Motor neuron (in vitro differentiated cells): ENCODE results near the gene SPAG7. TPM values are rescaled to one million over a fixed set of nuclear protein-coding genes. Genes with fewer than 3 reads are reported as not detected.

Source experiments
- ATAC-seq, 8 experiments: fragments of 200-7000 bp; cut with Tn5 transposase; replicated peaks in 6 of 8; 2 replicates each; pipeline ENCODE4 v1.8.0; 2021; ENCODE audit warnings: mild to moderate bottlenecking in 8 of 8, moderate library complexity in 8 of 8
- H3K27ac ChIP-seq, 2 donors: fragments of 250-450 bp; sonication (Bioruptor Pico); 2 replicates each; pipeline ENCODE4 v1.9.0; 2021; ENCODE audit warnings: antibody characterized with exemption in 2 of 2, mild to moderate bottlenecking in 2 of 2, moderate library complexity in 1 of 2
- H3K4me1 ChIP-seq, 2 donors: fragments of 250-450 bp; sonication (Bioruptor Pico); replicated peaks in 1 of 2; 2 replicates each; pipeline ENCODE4 v1.6.1; 2021; ENCODE audit warnings: antibody characterized with exemption in 2 of 2, mild to moderate bottlenecking in 2 of 2, moderate library complexity in 1 of 2
- H3K4me3 ChIP-seq, 5 donors: fragments of 250-450 bp; sonication (Bioruptor Pico); 2 replicates each; pipeline ENCODE4 v1.9.0; 2021; ENCODE audit warnings: antibody characterized with exemption in 5 of 5, mild to moderate bottlenecking in 5 of 5, moderate library complexity in 4 of 5
- WGBS, 10 experiments: fragments of 450-650 bp; shearing (Covaris generic); methylation state at CpG; one replicate each; pipeline ENCODE4 v1.0.0; 2022; 5-methylcytosine and 5-hydroxymethylcytosine counted together
- in situ Hi-C, 9 experiments: fragments of 400-800 bp; cut with MboI; loops; one replicate each; pipeline ENCODE4 v1.15.0; 2021; ENCODE audit warnings: low sequenced_read_pairs in 9 of 9, low pct_unique_long_range_greater_than_20kb in 2 of 9; ENCODE audit not compliant: unreplicated experiment in 9 of 9
- total RNA-seq, 8 experiments: library from RNA; unstranded; fragments of 300-600 nt; gene quantifications; 2 replicates each; pipeline versions ENCODE4 v1.2.3 to v1.2.4, GENCODE V29; 2022

Gene SPAG7, protein sequence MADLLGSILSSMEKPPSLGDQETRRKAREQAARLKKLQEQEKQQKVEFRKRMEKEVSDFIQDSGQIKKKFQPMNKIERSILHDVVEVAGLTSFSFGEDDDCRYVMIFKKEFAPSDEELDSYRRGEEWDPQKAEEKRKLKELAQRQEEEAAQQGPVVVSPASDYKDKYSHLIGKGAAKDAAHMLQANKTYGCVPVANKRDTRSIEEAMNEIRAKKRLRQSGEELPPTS
- 100 to 1,000 TPM in 1 of 8 experiments, 10 to 100 TPM in 7; 62.9 to 128 (median 87.9) TPM for total RNA-seq

DNA sequence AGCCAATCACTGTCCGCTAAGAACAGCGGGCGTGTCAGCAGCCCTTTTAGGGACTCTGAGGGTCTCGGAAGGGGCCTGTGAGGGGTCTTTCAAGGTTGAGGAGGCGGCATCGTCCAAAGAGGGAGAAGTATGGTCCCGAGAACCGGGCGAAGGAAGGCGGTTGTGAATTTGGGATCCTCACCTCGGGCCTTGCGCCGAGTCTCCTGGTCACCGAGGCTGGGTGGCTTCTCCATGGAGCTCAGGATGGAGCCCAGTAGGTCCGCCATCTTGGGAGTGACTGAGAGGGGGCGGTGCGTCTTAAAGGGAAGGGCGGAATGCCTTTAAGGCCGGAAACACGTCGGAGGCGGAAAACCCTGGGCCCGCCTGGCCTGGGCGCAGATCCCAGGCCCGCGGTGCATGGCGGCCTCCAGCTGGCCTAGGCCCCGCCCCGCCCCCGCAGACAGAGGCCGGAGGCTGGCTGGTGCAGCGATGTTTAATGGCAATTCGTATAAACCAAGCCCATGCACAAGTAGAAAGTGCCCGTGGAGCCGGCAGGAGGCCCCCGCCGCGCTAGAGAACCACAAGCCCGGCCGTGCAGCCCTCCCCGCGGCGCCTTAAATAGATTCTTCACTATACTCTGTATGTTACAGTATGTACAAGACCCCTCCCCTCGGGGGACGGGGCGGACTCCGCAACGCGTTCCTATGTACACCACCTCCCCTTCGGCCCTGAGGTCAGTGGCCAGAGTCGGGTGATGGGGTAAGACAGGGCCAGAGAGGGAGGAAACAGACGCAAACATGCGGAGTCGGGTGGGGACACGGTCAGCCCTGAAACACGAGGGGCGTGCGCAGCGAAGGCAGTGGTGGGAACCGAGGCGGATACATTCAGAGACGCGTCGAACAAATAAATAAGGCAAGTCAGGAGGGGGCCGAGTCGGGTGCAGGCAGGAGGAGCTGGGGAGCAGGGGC lies at the start of gene SPAG7:
Gene SPAG7 (minus strand): TSS at position 279 of the 947 bp plus-strand sequence. CDS start 13 bp downstream, at position 266.
- peaks cover 16 to 25% of the 10 kb centered on the region in 2 donors for H3K4me1 ChIP-seq
- ATAC-seq = peak; percentile 57 to 72 (median 63)
- in situ Hi-C loops = loop anchor here in 1 of 9 experiments (25.0 kb wide), 1 partner anchor 94 kb away; no protein-coding TSS in a partner anchor
- H3K4me3 ChIP-seq = peak within 1 kb of the TSS; percentile 75 to 87 (median 82)
- peak within 1 kb of the TSS; percentile 99 for H3K27ac ChIP-seq
- 0 to 4% (median 0%) methylated on average over 3 to 23 of the region's 66 CpGs; no CpG with 5 or more reads in 4 of the 10 experiments for WGBS, 10 experiments

DNA sequence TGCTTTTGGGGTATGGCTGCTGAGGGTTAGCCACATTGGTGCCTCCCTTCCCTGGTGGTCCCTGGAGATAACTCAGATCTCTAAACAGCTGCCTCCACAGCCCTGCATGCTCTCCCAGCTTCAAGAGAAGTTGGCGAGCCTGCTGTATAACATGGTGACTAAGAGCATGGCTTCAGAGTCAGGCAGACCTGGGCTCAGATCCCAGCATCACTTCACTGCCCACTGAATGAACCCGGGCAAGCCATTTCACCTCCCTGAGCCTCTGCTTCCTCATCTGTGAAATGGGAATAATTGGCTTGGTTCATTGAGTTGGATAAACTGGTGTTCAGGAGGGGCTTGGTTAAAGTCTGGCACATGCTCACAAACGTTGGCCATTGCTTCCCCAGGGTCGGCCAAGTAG lies 46.7 kb upstream of the SPAG7 start:
- WGBS, 10 experiments = 67 to 90% (median 86%) methylated on average over 2 of the region's 4 CpGs; no CpG with 5 or more reads in 7 of the 10 experiments
- ATAC-seq = no peak
- no peak overlapping the region for H3K27ac ChIP-seq
- in situ Hi-C loops = no loop called here
- H3K4me3 ChIP-seq = no peak overlapping the region
- no peaks in the 10 kb centered on the region for H3K4me1 ChIP-seq

DNA sequence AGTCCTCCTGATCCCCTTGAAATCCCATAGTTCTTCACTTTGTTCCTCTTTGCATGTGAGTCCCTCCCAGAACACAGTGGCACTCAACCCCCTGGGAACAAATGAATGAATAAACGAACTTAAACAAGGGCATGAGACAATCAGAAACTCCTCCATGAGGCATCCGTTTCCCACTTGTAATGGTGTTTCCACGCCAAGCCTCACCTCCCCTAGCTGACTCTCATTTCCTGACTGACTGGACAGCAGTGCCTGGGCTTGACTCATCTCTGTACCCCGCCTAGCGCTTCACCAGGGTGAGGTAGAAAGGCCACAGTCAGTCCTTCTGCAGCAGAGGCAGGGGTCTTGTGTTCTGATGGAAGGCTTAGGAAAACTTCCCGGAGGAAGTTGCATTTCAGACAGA lies 44.3 kb upstream of the SPAG7 start:
- WGBS, 10 experiments = 14 to 95% (median 49%) methylated on average over 1 to 5 of the region's 6 CpGs; no CpG with 5 or more reads in 3 of the 10 experiments
- Histone ChIP-seq H3K4me3 (no peak overlapping the region), H3K4me1 (no peaks in the 10 kb centered on the region), H3K27ac (no peak overlapping the region)
- in situ Hi-C loops = no loop called here
- peak in 2 of 8 experiments; percentile 86 to 94 for ATAC-seq

DNA sequence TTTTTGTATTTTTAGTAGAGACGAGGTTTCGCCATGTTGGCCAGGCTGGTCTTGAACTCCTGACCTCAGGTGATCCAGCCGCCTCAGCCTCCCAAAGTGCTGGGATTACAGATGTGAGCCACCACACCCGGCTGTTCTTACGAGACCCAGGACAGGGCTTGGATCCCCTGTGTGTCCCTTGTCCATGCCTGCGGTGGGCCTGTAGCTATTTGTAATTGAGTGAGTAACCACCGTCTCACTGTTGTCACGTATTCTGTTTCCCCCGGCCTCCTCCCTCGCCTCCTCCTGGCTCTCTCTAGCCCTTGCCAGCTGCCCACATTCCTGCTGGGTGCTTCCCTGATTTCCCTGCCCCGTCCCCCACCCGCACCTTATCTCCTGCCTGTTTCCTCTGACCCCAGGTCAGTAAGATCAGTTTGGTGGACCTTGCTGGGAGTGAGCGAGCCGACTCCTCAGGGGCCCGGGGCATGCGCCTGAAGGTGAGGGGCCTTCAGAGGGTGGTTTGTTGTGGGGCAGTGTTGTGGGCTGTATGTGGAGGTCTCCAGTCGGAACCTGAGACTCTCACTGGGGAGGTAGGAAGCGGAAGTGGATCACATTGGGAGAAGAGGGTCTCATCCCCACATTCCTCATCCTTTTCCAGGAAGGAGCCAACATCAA lies 35.7 kb upstream of the SPAG7 start:
- H3K4me3 ChIP-seq = no peak overlapping the region
- WGBS, 10 experiments = 72 to 100% (median 100%) methylated on average over 1 to 6 of the region's 18 CpGs; no CpG with 5 or more reads in 5 of the 10 experiments
- in situ Hi-C loops = no loop called here
- H3K27ac ChIP-seq = no peak overlapping the region
- peaks cover 12% of the 10 kb centered on the region in 2 donors for H3K4me1 ChIP-seq
- no peak for ATAC-seq

DNA sequence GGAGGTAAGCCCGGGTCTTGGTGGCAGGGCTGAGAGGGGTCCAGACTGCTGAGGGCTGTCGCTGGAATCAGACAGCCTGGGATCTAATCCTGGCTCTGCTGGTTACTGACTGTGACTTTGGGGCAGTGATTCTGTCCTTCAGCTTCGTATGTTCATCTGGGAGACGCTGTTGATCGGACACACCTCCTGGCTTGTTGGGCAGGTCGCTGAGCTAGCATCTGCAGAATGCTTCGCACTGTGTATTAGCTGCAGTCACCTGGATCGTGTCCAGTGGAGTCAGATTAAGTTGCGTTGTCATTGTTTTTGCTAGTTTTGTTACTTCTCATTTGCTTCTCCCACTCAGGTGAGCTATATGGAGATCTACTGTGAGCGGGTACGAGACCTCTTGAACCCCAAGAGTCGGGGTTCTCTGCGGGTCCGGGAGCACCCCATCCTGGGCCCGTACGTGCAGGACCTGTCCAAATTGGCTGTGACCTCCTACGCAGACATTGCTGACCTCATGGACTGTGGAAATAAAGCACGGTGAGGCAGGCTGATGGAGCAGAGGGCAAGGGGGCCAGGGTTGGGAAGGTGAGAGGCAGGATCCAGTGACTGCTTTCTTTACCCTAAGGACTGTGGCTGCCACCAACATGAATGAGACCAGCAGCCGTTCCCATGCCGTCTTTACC lies 34.6 kb upstream of the SPAG7 start:
- WGBS, 10 experiments = 70 to 100% (median 95%) methylated on average over 1 to 14 of the region's 20 CpGs; no CpG with 5 or more reads in 2 of the 10 experiments
- no peak for ATAC-seq
- in situ Hi-C loops = no loop called here

DNA sequence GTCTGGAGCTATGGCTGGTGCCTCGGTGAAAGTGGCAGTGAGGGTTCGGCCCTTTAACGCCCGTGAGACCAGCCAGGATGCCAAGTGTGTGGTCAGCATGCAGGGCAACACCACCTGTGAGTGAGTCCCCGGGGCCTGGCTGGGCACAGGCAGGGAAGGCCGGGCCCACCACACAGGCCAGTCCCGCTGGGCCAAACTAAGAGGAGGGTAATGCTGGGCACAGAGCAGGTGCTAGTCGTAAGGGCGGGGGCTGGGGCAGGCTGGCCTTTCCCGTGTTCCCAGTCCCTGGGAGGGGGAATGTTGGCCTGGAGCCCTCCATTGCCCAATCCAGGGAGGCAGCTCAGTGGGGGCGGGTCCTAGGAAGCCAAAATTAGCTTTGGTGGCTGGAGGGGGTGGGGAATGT lies 32.6 kb upstream of the SPAG7 start:
- WGBS, 10 experiments = 28 to 100% (median 74%) methylated on average over 1 to 7 of the region's 11 CpGs; no CpG with 5 or more reads in 7 of the 10 experiments

More for the DNA sequence above, 34.6 kb upstream of the SPAG7 start:
- peaks cover 12% of the 10 kb centered on the region in 2 donors for H3K4me1 ChIP-seq
- H3K27ac ChIP-seq = no peak overlapping the region
- no peak overlapping the region for H3K4me3 ChIP-seq

DNA sequence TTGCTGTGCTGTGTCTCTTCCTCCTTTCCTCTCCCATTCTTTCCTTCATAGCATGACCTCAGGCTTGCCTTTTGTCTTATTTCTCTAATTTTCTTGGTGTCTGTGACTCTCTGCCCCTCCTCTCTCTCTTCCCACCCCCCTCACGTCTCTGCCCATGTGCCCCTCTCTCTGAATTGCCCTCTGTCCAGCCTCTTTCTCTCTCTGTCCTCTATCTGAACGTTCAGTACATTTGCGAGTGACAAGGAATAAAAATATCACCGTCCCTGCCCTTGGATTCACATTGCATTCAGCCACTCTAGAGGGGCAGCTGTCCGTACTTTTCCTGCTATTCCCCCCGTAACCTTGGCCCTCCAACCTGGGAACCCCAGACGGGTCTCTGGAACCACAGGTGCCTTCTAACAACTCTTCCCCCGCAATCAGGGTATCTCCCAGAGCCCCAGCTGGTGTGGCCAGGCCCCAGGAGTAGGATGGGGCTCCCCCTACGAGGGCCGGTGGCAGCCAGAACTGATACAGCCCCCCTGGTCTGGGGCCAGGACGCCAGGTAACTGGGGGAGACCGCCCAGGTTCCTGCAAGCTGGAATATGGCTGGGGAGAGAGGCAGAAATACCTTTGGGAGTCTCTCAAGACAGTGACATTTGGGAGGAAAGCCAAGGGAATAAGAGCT lies 31.9 kb upstream of the SPAG7 start:
- no peak for ATAC-seq
- 0 to 100% (median 67%) methylated on average over 1 to 8 of the region's 12 CpGs; no CpG with 5 or more reads in 1 of the 10 experiments for WGBS, 10 experiments
- in situ Hi-C loops = no loop called here
- no peak overlapping the region for H3K27ac ChIP-seq
- H3K4me3 ChIP-seq = peak overlapping the region in 4 of 5 donors; percentile 63 to 85 (median 78)
- H3K4me1 ChIP-seq = peaks cover 12 to 18% of the 10 kb centered on the region in 2 donors

More for the DNA sequence above, 32.6 kb upstream of the SPAG7 start:
- ATAC-seq = no peak
- no peak overlapping the region for H3K27ac ChIP-seq
- peaks cover 12 to 18% of the 10 kb centered on the region in 2 donors for H3K4me1 ChIP-seq
- in situ Hi-C loops = no loop called here
- H3K4me3 ChIP-seq = no peak overlapping the region

DNA sequence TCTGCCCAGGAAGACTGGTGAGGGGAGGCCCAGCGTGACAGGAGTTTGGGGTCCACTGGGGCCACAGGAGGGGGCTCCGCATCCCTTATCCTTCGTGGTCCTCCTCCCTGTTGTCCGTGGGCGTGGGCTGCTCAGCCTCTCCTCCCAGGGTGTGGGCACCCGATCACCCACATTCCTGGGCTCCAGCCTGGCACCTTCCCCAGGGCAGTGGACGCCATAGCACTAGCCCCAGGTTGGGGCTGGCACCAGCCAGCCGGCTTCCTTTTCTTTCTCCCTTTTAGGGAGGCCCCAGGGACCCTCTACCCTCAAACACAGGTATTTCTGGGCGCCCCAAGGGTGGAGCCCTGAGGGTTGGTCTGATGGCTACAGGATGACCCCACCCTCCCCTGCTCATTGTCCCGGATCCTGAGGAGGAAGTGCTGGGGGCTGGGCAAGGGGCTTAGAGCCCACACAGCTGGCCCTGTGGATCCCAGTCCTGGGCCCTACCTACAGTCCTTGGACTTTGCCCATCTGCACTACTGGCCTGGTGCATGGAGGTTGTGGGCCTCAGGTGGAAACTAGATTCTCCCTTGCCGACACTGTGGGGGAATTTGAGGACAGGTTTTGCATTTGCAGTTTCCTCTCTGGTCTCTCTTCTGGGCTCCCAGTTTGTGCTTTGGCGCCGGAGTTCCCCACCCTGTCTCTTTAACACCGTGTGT lies 31.3 kb upstream of the SPAG7 start:
- 0 to 55% (median 20%) methylated on average over 2 to 5 of the region's 14 CpGs; no CpG with 5 or more reads in 2 of the 10 experiments for WGBS, 10 experiments
- Histone ChIP-seq H3K27ac (no peak overlapping the region), H3K4me3 (peak overlapping the region; percentile 63 to 85 (median 75)), H3K4me1 (peaks cover 12 to 18% of the 10 kb centered on the region in 2 donors)
- no peak for ATAC-seq
- in situ Hi-C loops = no loop called here

DNA sequence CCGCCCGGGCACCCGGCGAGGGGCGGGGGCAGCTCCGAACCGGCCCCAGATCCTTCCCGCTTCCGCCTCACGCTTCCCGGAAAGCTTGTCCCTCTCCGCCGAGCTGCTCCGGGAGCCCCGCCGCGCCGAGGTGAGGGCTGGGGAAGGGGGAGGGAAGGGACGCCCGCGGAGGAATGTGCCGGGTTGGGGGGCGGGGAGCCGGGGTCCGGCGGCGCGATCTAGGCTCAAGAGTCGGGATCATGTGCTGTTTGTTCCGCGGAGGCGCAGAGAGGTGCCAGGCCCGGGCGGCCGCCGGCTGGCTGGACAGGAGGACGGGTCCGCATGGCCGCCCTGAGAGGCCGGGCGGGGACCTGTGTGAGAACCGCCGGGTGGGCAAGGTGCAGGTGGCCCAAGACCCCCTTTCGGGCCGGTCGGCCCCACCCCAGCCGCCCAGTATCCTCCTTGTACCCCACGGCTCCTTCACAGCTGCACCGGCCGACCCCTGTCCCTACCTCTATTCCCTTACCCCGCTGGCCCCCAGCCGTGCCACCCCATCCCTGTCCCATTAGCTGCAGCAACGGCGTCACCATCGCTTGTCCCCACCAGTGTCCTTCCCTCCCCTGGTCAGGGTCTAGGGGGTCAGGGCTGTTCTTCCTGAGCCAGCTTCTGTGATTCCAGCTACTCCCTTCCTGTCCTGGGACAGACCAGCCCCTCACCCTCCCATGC lies 30.6 kb upstream of the SPAG7 start:
- Histone ChIP-seq H3K27ac (peak overlapping the region; percentile 90), H3K4me3 (peak overlapping the region; percentile 63 to 85 (median 75)), H3K4me1 (peaks cover 12 to 18% of the 10 kb centered on the region in 2 donors)
- peak; percentile 1 to 37 (median 24) for ATAC-seq
- in situ Hi-C loops = no loop called here
- WGBS, 10 experiments = 0% methylated on average over 1 of the region's 55 CpGs; no CpG with 5 or more reads in 9 of the 10 experiments

DNA sequence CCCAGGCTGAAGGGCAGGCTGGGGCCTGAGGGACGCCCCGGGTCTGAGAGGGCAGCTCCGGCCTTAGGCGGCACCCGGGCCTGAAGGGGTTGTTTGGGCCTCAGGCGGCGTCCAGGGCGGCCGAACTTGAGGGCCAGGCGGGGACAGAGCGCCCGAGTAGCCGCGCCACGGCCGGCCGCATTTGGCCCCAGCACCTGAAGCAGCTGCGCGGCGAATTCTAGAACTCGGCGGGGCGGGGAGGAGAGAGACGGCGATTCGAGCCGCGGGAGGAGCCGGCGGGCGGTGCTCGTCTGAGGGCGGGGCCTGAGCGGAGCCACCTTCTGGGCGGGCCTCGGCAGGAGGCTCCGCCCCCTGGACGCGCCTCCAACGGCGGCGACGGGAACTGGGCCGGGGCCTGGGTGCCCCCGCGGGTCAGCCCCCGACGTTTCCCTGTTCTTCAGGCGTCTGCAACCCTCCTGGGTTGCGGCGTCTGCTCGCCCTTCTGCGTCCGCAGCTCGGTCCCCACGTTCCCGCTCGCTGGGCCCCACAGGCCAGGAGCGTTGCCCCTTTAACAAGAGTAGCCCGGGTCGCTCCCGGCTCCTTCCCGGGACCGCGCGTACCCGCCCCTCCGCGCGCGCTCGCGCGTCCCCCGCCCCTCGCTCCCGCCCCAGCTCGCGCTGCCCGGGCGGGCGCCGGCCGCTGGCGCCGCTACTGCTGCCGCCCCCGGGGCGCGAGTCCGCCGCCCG lies 29.8 kb upstream of the SPAG7 start, which contains the start of the genes INCA1 and KIF1C:
Gene INCA1 (minus strand): TSS at position 221 of the 725 bp plus-strand sequence. CDS start 3,085 bp downstream, outside the sequence.
Gene KIF1C (plus strand): TSS at position 649 of the 725 bp plus-strand sequence. CDS start 2,297 bp downstream, outside the sequence.
- Histone ChIP-seq H3K4me3 (peak within 1 kb of the TSS; percentile 63 to 85 (median 75)), H3K4me1 (peaks cover 12 to 18% of the 10 kb centered on the region in 2 donors), H3K27ac (peak within 1 kb of the TSS; percentile 90)
- peak; percentile 83 to 90 (median 89) for ATAC-seq
- WGBS, 10 experiments = 0% methylated on average over 1 to 2 of the region's 93 CpGs; no CpG with 5 or more reads in 8 of the 10 experiments
- in situ Hi-C loops = no loop called here
